Stimulated activated CD4-positive, alpha-beta T cell treated with anti-CD3 and anti-CD28 coated beads, Interleukin-1b, Interleukin-23, amount 100 ng/mL, for 48 hours (primary cell): ENCODE data around the gene RABEPK.
"Not testable (repeated sequence)": the region's sequence is repeated elsewhere in the genome, so short reads cannot be mapped to it uniquely, and the experiment has no call there.

ENCODE experiments used
- DNase-seq: peaks from one replicate; pipeline ENCODE4 v3.0.0-alpha.2; 2020

RABEPK gene

DNA sequence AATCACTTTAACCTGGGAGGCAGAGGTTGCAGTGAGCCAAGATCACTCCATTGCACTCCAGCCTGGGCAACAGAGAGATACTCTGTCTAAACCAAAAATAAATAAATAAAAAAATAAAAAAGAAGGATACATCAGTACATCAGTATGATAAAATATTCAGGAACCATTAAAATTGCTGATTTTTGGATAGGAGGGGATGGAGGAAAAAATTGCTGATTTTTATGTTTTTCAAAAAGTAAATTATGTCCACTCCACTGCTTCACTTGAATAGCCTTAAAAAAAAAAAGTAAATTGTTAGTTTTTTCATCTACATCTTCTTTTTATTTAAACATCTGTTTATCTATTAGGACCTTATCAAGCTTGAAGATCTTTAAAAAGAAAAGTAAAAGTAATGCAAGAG is 53.9 kb downstream of the RABEPK start:
- DNase-seq: no peak

DNA sequence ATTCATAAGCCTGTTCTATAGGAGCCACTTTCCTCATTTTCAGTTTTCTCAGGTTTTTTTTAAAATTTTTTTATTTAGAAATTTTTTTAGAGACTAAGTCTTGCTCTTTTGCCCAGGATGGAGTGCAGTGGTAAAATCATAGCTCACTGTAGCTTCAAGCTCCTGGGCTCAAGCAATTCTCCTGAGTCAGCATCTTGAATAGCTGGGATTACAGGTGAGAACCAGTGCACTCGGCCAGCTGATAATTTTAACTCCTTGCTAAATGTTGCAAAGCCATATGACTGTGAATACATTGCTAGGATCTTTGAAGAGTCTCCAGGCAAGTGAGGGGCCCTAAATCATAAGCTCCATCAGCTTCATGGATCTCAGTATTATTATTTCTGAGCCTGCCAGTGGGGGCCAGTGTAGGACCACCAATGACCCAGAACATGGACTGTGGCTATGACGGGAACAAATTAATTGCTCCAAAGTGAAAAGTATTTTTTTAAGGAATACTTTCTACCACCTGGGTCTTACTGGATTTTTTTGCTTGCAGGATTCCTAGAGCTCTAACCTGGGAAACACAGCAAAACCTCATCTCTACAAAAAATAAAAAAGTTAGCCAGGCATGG is 55.5 kb downstream of the RABEPK start:
- no peak for DNase-seq

GRCh38 chr9:125258160-125258785 is 57.9 kb downstream of the RABEPK start:
- DNase-seq: no peak

GRCh38 chr9:125258832-125259534 is 58.6 kb downstream of the RABEPK start:
- DNase-seq: no peak

- DNase-seq: no peak
These were observed 60.2 kb downstream of the RABEPK start for GRCh38 chr9:125260561-125260960.

DNA sequence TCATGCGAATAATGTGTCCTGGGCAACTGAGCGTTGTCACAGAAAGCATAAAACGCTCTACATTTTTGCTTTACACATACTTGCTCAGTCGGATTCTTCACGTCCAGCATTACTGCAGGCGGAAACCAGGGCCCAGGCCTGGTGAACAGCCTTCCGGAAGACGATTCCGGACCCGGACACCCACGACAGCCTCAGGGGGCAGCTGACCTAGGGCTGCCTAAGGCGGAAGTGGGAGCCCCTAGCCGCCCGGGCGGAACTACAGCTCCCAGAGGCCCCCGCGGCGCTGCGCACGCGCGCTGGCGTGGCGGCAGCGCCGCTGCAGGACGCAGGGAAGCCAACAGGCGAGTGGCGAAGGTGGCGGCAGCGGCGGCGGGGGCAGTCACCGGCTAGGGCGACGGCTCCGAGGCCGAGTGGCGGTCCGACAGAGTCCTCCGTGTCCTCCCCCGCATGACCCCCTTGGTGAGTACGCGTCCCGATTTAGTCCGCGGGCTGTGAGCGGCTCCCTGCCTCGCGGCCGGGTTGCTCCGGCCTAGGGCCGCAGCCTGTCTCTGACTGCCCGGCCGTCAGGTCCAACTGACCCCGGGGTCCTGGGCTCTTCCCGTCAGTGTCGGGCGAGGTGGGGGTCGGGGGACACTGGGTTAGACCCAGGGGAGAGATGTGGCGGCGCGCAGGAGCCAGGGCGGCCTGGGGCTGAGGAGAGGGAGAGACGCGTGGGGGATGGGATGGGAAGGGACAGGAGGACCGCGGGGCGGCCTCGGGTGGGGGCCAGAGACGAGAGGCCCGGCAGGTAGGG is 61.4 kb downstream of the RABEPK start, which contains the start of gene GAPVD1:
Gene GAPVD1 (plus strand): TSS at position 326 of the 793 bp plus-strand sequence. CDS start 37,096 bp downstream, outside the sequence.
- DNase-seq: peak; percentile 88

- no peak for DNase-seq
These were observed 62.1 kb downstream of the RABEPK start for GRCh38 chr9:125262294-125262991.

DNA sequence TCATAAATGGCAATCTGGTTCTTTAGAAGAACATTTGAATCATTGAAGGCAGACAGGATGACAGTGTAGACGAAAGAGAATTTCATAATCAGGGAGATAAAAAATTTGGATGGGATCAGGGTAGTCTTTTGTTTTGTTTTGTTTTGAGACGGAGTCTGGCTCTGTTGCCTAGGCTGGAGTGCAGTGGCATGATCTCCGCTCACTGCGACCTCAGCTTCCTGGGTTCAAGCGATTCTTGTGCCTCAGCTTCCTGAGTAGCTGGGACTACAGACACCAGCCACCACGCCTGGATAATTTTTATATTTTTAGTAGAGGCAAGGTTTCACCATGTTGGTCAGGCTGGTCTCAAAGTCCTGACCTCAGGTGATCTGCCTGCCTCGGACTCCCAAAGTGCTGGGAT is 63.7 kb downstream of the RABEPK start:
- DNase-seq: not testable (repeated sequence)

DNA sequence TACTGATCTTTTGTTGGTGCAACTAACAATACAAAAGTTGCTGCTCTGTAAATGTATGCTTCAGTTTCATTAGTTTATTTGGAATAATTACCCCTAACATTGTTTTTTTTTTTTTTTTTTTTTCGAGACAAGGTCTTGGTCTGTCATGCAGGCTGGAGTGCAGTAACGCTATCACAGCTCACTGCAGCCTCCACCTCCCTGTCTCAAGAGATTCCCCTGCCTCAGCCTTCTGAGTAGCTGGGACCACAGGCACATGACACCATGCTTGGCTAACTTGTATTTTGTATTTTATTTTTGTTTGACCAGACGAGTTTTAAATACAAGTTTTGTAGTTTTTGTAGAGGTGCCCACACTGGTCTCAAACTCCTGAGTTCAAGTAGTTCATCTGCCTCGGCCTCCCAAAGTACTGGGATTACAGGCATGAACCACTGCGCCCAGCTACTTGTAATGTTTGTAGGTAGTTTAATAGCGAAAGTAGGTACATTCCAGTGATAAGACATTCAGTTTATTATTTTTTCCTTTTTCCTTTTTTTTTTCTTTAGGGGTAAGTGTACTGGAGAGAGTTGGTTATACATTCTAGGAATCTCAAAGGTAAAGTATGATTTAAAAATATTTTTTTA is 68.2 kb downstream of the RABEPK start:
- DNase-seq: no peak

- DNase-seq: no peak
These were observed 68.7 kb downstream of the RABEPK start for GRCh38 chr9:125269014-125269397.

- DNase-seq: no peak
These were observed 70.7 kb downstream of the RABEPK start for GRCh38 chr9:125271081-125271480.

DNA sequence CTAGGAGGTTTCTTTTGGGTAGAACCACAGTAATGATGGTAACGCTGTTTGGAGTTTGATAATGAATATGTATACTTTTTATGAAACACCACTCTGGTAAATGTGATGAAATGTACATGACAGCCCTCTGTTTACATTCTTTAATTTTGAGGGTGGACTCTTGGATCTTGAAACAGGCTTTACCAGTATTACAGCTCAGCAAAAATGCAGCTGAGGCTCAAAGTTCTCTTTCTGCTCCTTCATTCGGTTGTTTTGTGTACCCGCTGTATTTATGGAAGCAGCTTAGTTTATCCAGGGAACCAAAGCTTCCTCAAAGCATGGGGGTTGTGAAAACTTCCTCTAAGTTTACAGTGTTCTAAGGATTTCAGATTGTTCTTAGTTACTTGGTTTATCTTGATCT is 72.4 kb downstream of the RABEPK start:
- DNase-seq: no peak

- no peak for DNase-seq
These were observed 76.4 kb downstream of the RABEPK start for GRCh38 chr9:125276771-125277170.

GRCh38 chr9:125277411-125277810 is 77.1 kb downstream of the RABEPK start:
- DNase-seq: no peak

- no peak for DNase-seq
These were observed 80.6 kb downstream of the RABEPK start for GRCh38 chr9:125280945-125281344.
